Measurements from ENCODE around the gene OVAAL. TPM values are rescaled to one million over a fixed set of nuclear protein-coding genes. Genes with fewer than 3 reads are reported as not detected.
A peak's percentile ranks its signal among the peaks of the same experiment; 100 is the strongest.

Gene OVAAL
- total and polyA plus RNA-seq, 3 experiments from 2014 or later, result not detected

DNA sequence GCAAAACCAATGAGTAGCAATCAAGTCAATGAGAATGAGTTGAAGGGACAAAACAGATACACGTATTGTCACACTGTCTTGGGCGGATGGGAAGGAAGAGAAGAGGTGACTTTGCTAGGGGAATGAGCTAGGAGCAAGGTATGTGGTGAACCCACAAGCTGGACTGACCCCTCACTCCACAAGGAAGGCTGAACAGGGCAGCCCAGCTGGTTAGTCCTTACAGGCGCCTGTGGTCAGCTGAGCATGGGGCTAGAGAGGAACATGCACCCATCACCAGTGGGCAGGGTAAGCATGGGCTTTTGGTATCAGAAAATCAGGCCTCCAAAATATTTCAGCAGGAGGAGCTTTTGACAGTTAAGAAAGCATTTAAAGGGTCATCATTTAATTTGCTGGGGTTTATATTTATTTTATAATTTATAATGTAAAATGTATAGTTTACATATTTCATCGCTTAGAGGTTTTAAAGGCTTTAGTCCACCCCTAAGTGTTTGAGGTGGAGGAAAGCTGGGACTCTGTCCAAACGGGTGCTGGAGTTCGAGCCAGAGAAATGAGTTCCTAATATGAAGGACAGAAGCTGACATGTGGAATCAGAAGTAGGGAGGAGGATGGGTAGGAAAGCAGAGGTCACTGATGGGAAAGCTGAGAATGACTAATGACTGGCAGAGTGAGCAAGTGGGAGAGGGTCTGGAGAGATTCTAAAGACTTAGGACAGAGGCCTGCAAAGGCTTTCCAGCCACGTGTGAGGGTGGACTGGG is 34.4 kb upstream of the OVAAL start:
- POLR2A ChIA-PET, result no interaction called here
- CTCF ChIA-PET, result no interaction called here

DNA sequence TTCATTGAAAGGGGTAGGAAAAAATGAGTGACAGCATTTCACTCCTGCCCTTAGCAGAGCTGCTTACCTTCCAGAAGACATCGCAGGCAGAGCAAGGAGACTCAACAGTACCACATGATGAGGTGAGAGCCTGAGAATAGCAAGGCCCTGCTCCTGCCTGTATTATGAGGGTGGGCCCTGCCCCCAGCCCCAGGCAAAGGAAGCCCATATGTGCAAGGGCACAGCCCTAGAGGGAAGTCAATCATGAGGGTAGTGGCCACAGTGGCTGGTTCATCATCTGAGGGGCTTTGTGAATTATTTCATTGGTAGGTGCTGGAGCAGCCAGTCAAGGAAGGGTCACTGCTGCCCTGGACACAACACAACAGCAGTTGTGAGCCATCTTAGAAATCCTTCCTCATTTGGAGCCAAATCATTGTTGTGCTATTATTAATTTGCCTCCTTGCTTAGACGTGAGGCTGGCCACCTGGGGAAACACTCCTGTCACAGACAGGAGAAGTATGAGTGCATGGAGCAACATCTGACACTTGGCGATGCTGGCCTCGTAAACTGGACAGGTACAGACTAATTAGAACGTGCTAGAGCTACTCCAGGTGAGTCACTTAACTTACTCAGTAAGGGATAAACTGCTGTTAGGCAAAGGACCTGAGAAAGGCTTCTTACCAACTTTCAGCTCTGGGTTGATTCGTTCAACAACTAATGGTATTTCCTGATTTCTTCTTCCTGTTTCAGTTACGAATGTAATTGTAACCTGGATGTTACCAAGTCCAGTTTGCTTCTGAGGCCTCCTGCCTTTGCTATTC is 33.6 kb upstream of the OVAAL start:
- no peak overlapping the region for H3K27ac Mint-ChIP-seq
- CTCF ChIA-PET, result interaction anchor here (1.4 kb wide), 1 partner anchor 11 kb away, joined by 4 read pairs; no protein-coding TSS in a partner anchor
- H3K27me3 ChIP-seq (ENCODE audit: insufficient read depth, low read length, poor library complexity, severe bottlenecking), result no peaks in the 10 kb centered on the region
- no peak overlapping the region for H3K4me3 ChIP-seq (ENCODE audit: low read length)
- peak overlapping the region in 2 of 7 donors; percentile 6 to 9 for H3K4me3 Mint-ChIP-seq
- H3K36me3 ChIP-seq (ENCODE audit: insufficient read depth, low read length), result no peaks in the 10 kb centered on the region
- DNase-seq, result no peak
- peaks cover 0 to 4% (median 0%) of the 10 kb centered on the region in 3 donors for H3K4me1 Mint-ChIP-seq
- no peaks in the 10 kb centered on the region for H3K9me3 Mint-ChIP-seq
- H3K27ac ChIP-seq (ENCODE audit: low read depth, low read length), result no peak overlapping the region
- H3K36me3 Mint-ChIP-seq, result no peaks in the 10 kb centered on the region
- POLR2A ChIA-PET, result no interaction called here
- peaks cover 5 to 16% of the 10 kb centered on the region in 2 donors for H3K27me3 Mint-ChIP-seq
- H3K9me3 ChIP-seq (ENCODE audit: low read length), result no peaks in the 10 kb centered on the region
- no peaks in the 10 kb centered on the region for H3K4me1 ChIP-seq (ENCODE audit: insufficient read depth, low read length)

More for the DNA sequence above, 34.4 kb upstream of the OVAAL start:
- Mint-ChIP-seq H3K36me3 (no peaks in the 10 kb centered on the region), H3K27ac (no peak overlapping the region), H3K27me3 (peaks cover 5 to 20% of the 10 kb centered on the region in 2 donors), H3K4me1 (peaks cover 0 to 4% (median 0%) of the 10 kb centered on the region in 3 donors), H3K4me3 (no peak overlapping the region), H3K9me3 (no peaks in the 10 kb centered on the region)
- H3K9me3 ChIP-seq (ENCODE audit: low read length), result no peaks in the 10 kb centered on the region
- no peaks in the 10 kb centered on the region for H3K36me3 ChIP-seq (ENCODE audit: insufficient read depth, low read length)
- no peak overlapping the region for H3K27ac ChIP-seq (ENCODE audit: low read depth, low read length)
- H3K4me3 ChIP-seq (ENCODE audit: low read length), result no peak overlapping the region
- no peak for DNase-seq
- H3K4me1 ChIP-seq (ENCODE audit: insufficient read depth, low read length), result no peaks in the 10 kb centered on the region
- no peaks in the 10 kb centered on the region for H3K27me3 ChIP-seq (ENCODE audit: insufficient read depth, low read length, poor library complexity, severe bottlenecking)

DNA sequence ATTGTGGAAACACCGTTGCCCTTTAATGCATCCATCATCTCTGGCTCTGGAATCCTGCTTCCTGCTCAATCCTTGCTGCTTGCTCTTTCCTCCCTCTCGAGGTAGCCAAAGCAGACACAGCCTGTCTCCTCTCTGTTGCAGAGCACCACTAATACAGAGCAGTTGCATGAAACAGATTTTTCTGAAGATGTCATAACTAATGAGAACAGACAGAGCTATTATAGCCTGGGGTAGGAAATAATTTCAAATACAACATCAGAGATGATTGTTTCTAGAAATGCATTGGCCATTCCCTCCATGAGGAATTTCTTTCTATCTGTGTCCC is 33.1 kb upstream of the OVAAL start:
- Mint-ChIP-seq H3K4me3 (peak overlapping the region in 2 of 7 donors; percentile 6 to 9), H3K27ac (peak overlapping the region in 1 of 8 donors; percentile 14), H3K27me3 (peaks cover 5 to 21% of the 10 kb centered on the region in 2 donors), H3K4me1 (peaks cover 0 to 4% (median 0%) of the 10 kb centered on the region in 3 donors), H3K9me3 (no peaks in the 10 kb centered on the region), H3K36me3 (no peaks in the 10 kb centered on the region)
- ChIA-PET POLR2A (no interaction called here), CTCF (interaction anchor here (1.4 kb wide), 1 partner anchor 11 kb away, joined by 4 read pairs; no protein-coding TSS in a partner anchor)
- H3K27me3 ChIP-seq (ENCODE audit: insufficient read depth, low read length, poor library complexity, severe bottlenecking), result no peaks in the 10 kb centered on the region
- no peak for DNase-seq
- no peaks in the 10 kb centered on the region for H3K4me1 ChIP-seq (ENCODE audit: insufficient read depth, low read length)
- H3K36me3 ChIP-seq (ENCODE audit: insufficient read depth, low read length), result no peaks in the 10 kb centered on the region
- no peak overlapping the region for H3K27ac ChIP-seq (ENCODE audit: low read depth, low read length)
- no peaks in the 10 kb centered on the region for H3K9me3 ChIP-seq (ENCODE audit: low read length)
- no peak overlapping the region for H3K4me3 ChIP-seq (ENCODE audit: low read length)

DNA sequence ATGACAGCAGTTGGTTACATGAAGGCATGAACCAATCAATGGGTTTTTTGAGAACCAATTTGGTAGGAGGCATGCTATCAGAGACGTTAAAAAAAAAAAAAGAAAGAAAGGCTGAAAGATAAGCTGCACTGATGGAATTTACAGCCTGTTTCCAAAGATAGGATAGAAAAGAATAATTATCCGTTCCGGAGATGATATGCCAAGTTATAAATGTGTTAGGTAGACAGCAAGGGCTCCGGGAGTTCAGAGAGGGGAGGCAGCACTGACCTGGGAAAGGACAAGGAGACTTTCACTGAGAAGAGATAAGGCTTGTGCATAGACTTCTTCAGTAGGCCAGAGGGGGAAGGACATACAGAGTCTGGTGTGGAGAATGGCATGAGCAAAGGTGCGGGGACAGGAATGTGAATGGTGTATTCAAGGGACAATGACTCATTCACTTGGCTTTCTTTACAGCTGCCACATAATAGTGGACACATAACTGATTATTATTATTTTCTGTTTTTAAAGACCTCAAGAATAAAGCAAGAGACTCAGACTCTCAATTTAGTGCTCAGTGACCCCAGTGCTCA is 31.6 kb upstream of the OVAAL start:
- Mint-ChIP-seq H3K27ac (no peak overlapping the region), H3K36me3 (no peaks in the 10 kb centered on the region), H3K4me3 (no peak overlapping the region), H3K9me3 (no peaks in the 10 kb centered on the region), H3K4me1 (peaks cover 0 to 4% (median 0%) of the 10 kb centered on the region in 3 donors), H3K27me3 (peaks cover 2 to 14% of the 10 kb centered on the region in 2 donors)
- Histone ChIP-seq H3K4me1 (ENCODE audit: insufficient read depth, low read length) (no peaks in the 10 kb centered on the region), H3K4me3 (ENCODE audit: low read length) (no peak overlapping the region), H3K9me3 (ENCODE audit: low read length) (no peaks in the 10 kb centered on the region), H3K36me3 (ENCODE audit: insufficient read depth, low read length) (no peaks in the 10 kb centered on the region), H3K27me3 (ENCODE audit: insufficient read depth, low read length, poor library complexity, severe bottlenecking) (no peaks in the 10 kb centered on the region), H3K27ac (ENCODE audit: low read depth, low read length) (no peak overlapping the region)
- no peak for DNase-seq
- ChIA-PET POLR2A (no interaction called here), CTCF (interaction anchor here (1.0 to 1.5 kb wide), 2 partner anchors 13 to 326 kb away, joined by 3 read pairs; no protein-coding TSS in a partner anchor)

DNA sequence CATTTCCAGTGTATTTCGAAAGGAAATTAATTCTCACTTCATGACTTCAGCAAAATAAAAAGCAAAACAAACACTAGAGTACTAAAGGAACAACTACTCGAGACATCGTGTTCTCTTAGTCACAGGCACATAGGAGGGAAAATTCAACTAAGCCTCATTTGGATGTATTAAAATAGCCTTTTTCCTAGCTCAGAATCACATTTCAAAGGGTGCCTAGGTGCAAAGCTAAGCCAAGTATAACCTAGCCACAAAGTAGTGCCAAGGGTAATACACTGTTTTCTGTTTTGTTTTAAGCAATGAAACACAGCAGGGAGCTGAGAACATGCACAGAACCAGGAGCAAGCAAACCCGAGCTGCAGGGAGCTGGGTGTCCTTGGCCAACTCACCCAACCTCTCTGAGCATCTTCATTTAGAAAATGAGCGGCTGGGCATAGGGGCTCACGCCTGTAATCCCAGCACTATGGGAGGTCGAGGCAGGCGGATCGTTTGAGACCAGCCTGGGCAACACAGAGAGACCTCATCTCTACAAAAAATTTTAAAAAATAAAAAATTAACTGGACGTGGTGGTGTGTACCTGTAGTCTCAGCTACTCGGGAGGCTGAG is 29.8 kb upstream of the OVAAL start:
- peaks cover 0 to 4% (median 0%) of the 10 kb centered on the region in 3 donors for H3K4me1 Mint-ChIP-seq
- no peaks in the 10 kb centered on the region for H3K27me3 ChIP-seq (ENCODE audit: insufficient read depth, low read length, poor library complexity, severe bottlenecking)
- H3K4me1 ChIP-seq (ENCODE audit: insufficient read depth, low read length), result no peaks in the 10 kb centered on the region
- H3K9me3 Mint-ChIP-seq, result no peaks in the 10 kb centered on the region
- H3K9me3 ChIP-seq (ENCODE audit: low read length), result no peaks in the 10 kb centered on the region
- H3K27ac Mint-ChIP-seq, result no peak overlapping the region
- H3K36me3 ChIP-seq (ENCODE audit: insufficient read depth, low read length), result no peaks in the 10 kb centered on the region
- H3K27ac ChIP-seq (ENCODE audit: low read depth, low read length), result no peak overlapping the region
- H3K4me3 Mint-ChIP-seq, result no peak overlapping the region
- ChIA-PET POLR2A (interaction anchor here (0.6 kb wide), 1 partner anchor 126 kb away, joined by 3 read pairs; no protein-coding TSS in a partner anchor), CTCF (interaction anchor here (1.5 kb wide), 1 partner anchor 14 kb away, joined by 3 read pairs; no protein-coding TSS in a partner anchor)
- H3K36me3 Mint-ChIP-seq, result no peaks in the 10 kb centered on the region
- H3K4me3 ChIP-seq (ENCODE audit: low read length), result no peak overlapping the region
- DNase-seq, result no peak
- peaks cover 5 to 11% of the 10 kb centered on the region in 2 donors for H3K27me3 Mint-ChIP-seq

DNA sequence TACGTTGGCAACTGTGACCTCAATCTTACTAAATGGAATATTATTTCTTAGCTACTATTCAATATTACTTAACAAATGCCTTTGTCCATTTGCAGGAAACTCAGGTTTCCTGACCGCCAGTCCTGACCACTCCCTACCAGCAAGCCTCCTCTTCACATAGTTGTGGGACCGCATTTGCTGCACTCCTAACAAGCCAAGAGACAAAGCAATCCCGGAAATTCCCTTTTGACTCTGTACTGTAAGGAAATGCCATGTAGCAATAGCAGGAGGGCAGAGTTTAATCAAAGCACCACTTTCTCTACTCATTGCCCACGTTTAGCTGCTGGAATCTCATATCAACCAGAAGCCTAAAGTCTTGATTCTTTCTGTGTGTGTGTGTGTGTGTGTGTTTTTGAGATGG is 28.3 kb upstream of the OVAAL start:
- no peak for DNase-seq
- CTCF ChIA-PET, result interaction anchor here (0.8 to 1.0 kb wide), 2 partner anchors 15 to 331 kb away, joined by 3 read pairs; no protein-coding TSS in a partner anchor
- Mint-ChIP-seq H3K9me3 (no peaks in the 10 kb centered on the region), H3K4me3 (no peak overlapping the region), H3K36me3 (no peaks in the 10 kb centered on the region), H3K4me1 (peaks cover 0 to 3% (median 0%) of the 10 kb centered on the region in 3 donors), H3K27me3 (peaks cover 4 to 13% of the 10 kb centered on the region in 2 donors), H3K27ac (no peak overlapping the region)
- H3K27ac ChIP-seq (ENCODE audit: low read depth, low read length), result no peak overlapping the region
- POLR2A ChIA-PET, result no interaction called here
- H3K36me3 ChIP-seq (ENCODE audit: insufficient read depth, low read length), result no peaks in the 10 kb centered on the region
- H3K27me3 ChIP-seq (ENCODE audit: insufficient read depth, low read length, poor library complexity, severe bottlenecking), result no peaks in the 10 kb centered on the region
- H3K4me1 ChIP-seq (ENCODE audit: insufficient read depth, low read length), result no peaks in the 10 kb centered on the region
- no peak overlapping the region for H3K4me3 ChIP-seq (ENCODE audit: low read length)
- no peaks in the 10 kb centered on the region for H3K9me3 ChIP-seq (ENCODE audit: low read length)

DNA sequence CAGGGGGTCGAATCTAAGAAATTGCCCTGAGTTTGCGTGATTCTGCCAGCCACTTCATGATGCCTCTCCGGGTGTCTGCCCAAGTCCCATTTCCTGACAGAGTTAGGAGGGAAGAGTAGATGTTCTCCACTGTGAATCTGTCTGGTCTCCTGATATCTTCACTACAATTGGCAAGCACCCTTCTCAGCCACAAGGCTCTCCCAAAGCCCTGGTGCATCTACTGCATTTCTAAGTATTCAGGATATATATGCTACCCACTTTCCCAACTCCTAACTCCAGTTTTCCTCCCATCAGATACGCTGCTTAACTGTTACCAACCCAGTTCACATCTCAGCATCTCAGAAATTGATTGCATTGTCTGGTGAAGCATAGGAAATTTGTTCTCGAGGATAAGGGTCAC is 25.9 kb upstream of the OVAAL start:
- H3K27me3 ChIP-seq (ENCODE audit: insufficient read depth, low read length, poor library complexity, severe bottlenecking), result no peaks in the 10 kb centered on the region
- Mint-ChIP-seq H3K4me1 (no peaks in the 10 kb centered on the region), H3K27me3 (peaks cover 5 to 24% of the 10 kb centered on the region in 2 donors), H3K9me3 (no peaks in the 10 kb centered on the region), H3K4me3 (no peak overlapping the region), H3K36me3 (no peaks in the 10 kb centered on the region), H3K27ac (no peak overlapping the region)
- no peaks in the 10 kb centered on the region for H3K36me3 ChIP-seq (ENCODE audit: insufficient read depth, low read length)
- no peak for DNase-seq
- no peaks in the 10 kb centered on the region for H3K9me3 ChIP-seq (ENCODE audit: low read length)
- no peak overlapping the region for H3K4me3 ChIP-seq (ENCODE audit: low read length)
- POLR2A ChIA-PET, result no interaction called here
- CTCF ChIA-PET, result interaction anchor here (1.8 to 3.3 kb wide), 2 partner anchors 328 to 330 kb away, joined by 6 to 17 read pairs; no protein-coding TSS in a partner anchor
- H3K27ac ChIP-seq (ENCODE audit: low read depth, low read length), result no peak overlapping the region
- H3K4me1 ChIP-seq (ENCODE audit: insufficient read depth, low read length), result no peaks in the 10 kb centered on the region

Data from CD8-positive, alpha-beta memory T cell (primary cell).